Activated CD4-positive, alpha-beta T cell treated with anti-CD3 and anti-CD28 coated beads, Interleukin-2, amount 50 U/mL, for 24 hours (primary cell): ENCODE data around the gene ZNF213.

Experiments used
- DNase-seq, 2 donors: peaks; one replicate each; pipeline ENCODE4 v3.0.0-alpha.2; 2020; ENCODE audit warnings: low read depth in 1 of 2, low spot score in 1 of 2

Gene ZNF213

GRCh38 chr16:3134338-3135125, at the start of gene ZNF213:
TSS of gene ZNF213 (plus strand) at chr16:3135029. CDS start at chr16:3137281, 2,252 bp downstream.
- peak; percentile 68 to 93 for DNase-seq

GRCh38 chr16:3085868-3086595, 48.8 kb upstream of the ZNF213 start:
- no peak for DNase-seq

GRCh38 chr16:3086596-3087242, 48.1 kb upstream of the ZNF213 start:
- DNase-seq = no peak

- DNase-seq = no peak
Observed at GRCh38 chr16:3087243-3088235, 47.3 kb upstream of the ZNF213 start.

- DNase-seq = no peak
Observed at GRCh38 chr16:3088450-3088849, 46.4 kb upstream of the ZNF213 start.

GRCh38 chr16:3088925-3089716, 45.7 kb upstream of the ZNF213 start:
- DNase-seq = no peak

- DNase-seq = no peak
Observed at GRCh38 chr16:3089717-3090592, 44.9 kb upstream of the ZNF213 start.

- DNase-seq = no peak
Observed at GRCh38 chr16:3091551-3091950, 43.3 kb upstream of the ZNF213 start.

GRCh38 chr16:3092501-3092941, 42.3 kb upstream of the ZNF213 start:
- DNase-seq = no peak

- DNase-seq = peak in 1 of 2 donors; percentile 42
Observed at GRCh38 chr16:3094289-3095027, 40.4 kb upstream of the ZNF213 start.

GRCh38 chr16:3095869-3096268, 39.0 kb upstream of the ZNF213 start:
- peak in 1 of 2 donors; percentile 30 for DNase-seq

- DNase-seq = no peak
Observed at GRCh38 chr16:3096362-3096761, 38.5 kb upstream of the ZNF213 start.

- DNase-seq = no peak
Observed at GRCh38 chr16:3097266-3097665, 37.6 kb upstream of the ZNF213 start.

GRCh38 chr16:3098459-3099394, 36.1 kb upstream of the ZNF213 start, which contains the start of gene ZSCAN10:
TSS of gene ZSCAN10 (minus strand) at chr16:3099294. CDS start at chr16:3092937, 6,357 bp downstream.
- DNase-seq = no peak

GRCh38 chr16:3099395-3099731, 35.5 kb upstream of the ZNF213 start:
- DNase-seq = no peak

- DNase-seq = peak; percentile 80 to 89
Observed at GRCh38 chr16:3099732-3100499, 34.9 kb upstream of the ZNF213 start.
